ENCODE data around the gene MED12L. TPM values are rescaled to one million over a fixed set of nuclear protein-coding genes. Genes with fewer than 3 reads are reported as not detected.

The MED12L gene
- total RNA-seq, 1 experiment from 2014 or later = 14.9 TPM

DNA sequence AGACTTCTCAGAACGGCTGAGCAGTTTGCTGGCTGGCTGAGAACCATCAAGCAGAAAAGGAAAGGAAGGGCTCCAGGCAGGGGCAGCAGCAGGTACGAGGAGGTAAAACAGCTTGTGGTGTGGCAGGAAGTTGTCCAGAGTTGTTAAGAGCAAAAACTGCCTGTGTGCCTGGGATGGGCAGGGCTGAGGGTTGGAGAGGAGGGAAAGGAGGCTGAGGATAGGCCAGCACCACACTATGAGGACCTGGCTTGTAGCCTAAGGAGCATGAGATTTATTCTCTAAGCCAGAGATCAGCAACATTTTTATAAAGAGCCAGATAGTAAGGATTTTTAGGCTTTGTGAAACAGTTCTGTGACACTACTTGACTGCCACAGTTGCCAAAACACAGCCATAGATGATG is 367.4 kb downstream of the MED12L start:
- Mint-ChIP-seq H3K4me3 (no peak overlapping the region), H3K27ac (peak overlapping the region in 1 of 3 experiments; percentile 20; a peak in 1 of 7 replicates), H3K27me3 (ENCODE audit: low read depth) (no peaks in the 10 kb centered on the region), H3K9me3 (no peaks in the 10 kb centered on the region; a peak in 1 of 5 replicates), H3K4me1 (peaks cover 0 to 4% of the 10 kb centered on the region in 2 experiments; a peak in 1 of 4 replicates), H3K36me3 (ENCODE audit: insufficient read depth in 1 of 3, low read depth in 3 of 3) (no peaks in the 10 kb centered on the region)
- H4K5ac ChIP-seq (ENCODE audit: insufficient read length, low read depth, low read length) = no peak overlapping the region
- H3T11ph ChIP-seq (ENCODE audit: low read length) = no peak overlapping the region
- no peak overlapping the region for H3K23ac ChIP-seq (ENCODE audit: insufficient read length, low read depth, low read length)
- no peak overlapping the region for H4K8ac ChIP-seq (replicated peaks; ENCODE audit: insufficient read length, low read depth, low read length)
- no peaks in the 10 kb centered on the region for H3K79me2 ChIP-seq (ENCODE audit: insufficient read depth, low read length)
- H2BK12ac ChIP-seq (ENCODE audit: insufficient read length, low read depth, low read length) = no peak overlapping the region
- DNase-seq = no peak
- H4K20me1 ChIP-seq (ENCODE audit: control insufficient read depth, insufficient read depth, insufficient read length) = no peaks in the 10 kb centered on the region
- no peak overlapping the region for H3K18ac ChIP-seq (ENCODE audit: insufficient read length, low read depth, low read length)
- H3K4ac ChIP-seq (ENCODE audit: low read depth, low read length) = no peak overlapping the region
- TF ChIP-seq, protein P1, sequence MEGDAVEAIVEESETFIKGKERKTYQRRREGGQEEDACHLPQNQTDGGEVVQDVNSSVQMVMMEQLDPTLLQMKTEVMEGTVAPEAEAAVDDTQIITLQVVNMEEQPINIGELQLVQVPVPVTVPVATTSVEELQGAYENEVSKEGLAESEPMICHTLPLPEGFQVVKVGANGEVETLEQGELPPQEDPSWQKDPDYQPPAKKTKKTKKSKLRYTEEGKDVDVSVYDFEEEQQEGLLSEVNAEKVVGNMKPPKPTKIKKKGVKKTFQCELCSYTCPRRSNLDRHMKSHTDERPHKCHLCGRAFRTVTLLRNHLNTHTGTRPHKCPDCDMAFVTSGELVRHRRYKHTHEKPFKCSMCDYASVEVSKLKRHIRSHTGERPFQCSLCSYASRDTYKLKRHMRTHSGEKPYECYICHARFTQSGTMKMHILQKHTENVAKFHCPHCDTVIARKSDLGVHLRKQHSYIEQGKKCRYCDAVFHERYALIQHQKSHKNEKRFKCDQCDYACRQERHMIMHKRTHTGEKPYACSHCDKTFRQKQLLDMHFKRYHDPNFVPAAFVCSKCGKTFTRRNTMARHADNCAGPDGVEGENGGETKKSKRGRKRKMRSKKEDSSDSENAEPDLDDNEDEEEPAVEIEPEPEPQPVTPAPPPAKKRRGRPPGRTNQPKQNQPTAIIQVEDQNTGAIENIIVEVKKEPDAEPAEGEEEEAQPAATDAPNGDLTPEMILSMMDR (conservative IDR thresholded peaks at IDR 0.05) = no peak
- H3K4me2 ChIP-seq (ENCODE audit: insufficient read depth, insufficient read length, low read length) = no peak overlapping the region
- no peak overlapping the region for H2BK120ac ChIP-seq (ENCODE audit: low read depth, low read length, poor library complexity, severe bottlenecking)
- no peaks in the 10 kb centered on the region for H3K4me1 ChIP-seq (ENCODE audit: insufficient read depth, low read length)
- H3K27me3 ChIP-seq (ENCODE audit: insufficient read depth, low read length) = no peaks in the 10 kb centered on the region
- H3K56ac ChIP-seq (ENCODE audit: insufficient read length, low read depth, low read length) = no peak overlapping the region
- no peak overlapping the region for H2BK15ac ChIP-seq (ENCODE audit: low read depth, low read length)
- H2BK20ac ChIP-seq (ENCODE audit: low read depth, low read length, poor library complexity, severe bottlenecking) = no peak overlapping the region
- H2BK5ac ChIP-seq (ENCODE audit: insufficient read length, low read length) = no peak overlapping the region
- no peak overlapping the region for H2AK5ac ChIP-seq (ENCODE audit: insufficient read length, low read length)
- H3K23me2 ChIP-seq (ENCODE audit: insufficient read length, low read depth, low read length, poor library complexity, severe bottlenecking) = no peaks in the 10 kb centered on the region
- no peak overlapping the region for H4K91ac ChIP-seq (ENCODE audit: insufficient read length, low read depth, low read length)
- no peak overlapping the region for H3K27ac ChIP-seq (ENCODE audit: insufficient read length, low read depth, low read length)
- no peak overlapping the region; the same call in 1 of the 2 replicates for H3K14ac ChIP-seq (ENCODE audit: insufficient read depth, low read length)
- no peaks in the 10 kb centered on the region for H3K9me3 ChIP-seq (ENCODE audit: control insufficient read depth, low read depth, low read length)
- H3K79me1 ChIP-seq (ENCODE audit: insufficient read depth, low read depth, low read length, poor library complexity, severe bottlenecking) = no peaks in the 10 kb centered on the region
- H2AFZ ChIP-seq (ENCODE audit: low read length) = no peak overlapping the region
- WGBS (ENCODE audit: extremely low coverage, insufficient read length, low lambda C conversion rate) = no CpG with 5 or more reads among the region's 2 CpGs
- no peak overlapping the region for H3K9ac ChIP-seq (ENCODE audit: extremely low read depth, insufficient read length, low read length)

Data from H9 (cell line).